HepG2 (cell line): ENCODE data around the gene PTCH1. TPM values are rescaled to one million over a fixed set of nuclear protein-coding genes. Genes with fewer than 3 reads are reported as not detected.

Experiments used
- ATAC-seq: fragments of 200-7000 bp; cut with Tn5 transposase; 3 replicates; pipeline ENCODE4 v1.9.1; 2020; ENCODE audit warnings: mild to moderate bottlenecking, moderate library complexity
- BruUV-seq: library from RNA; stranded (reverse); fragments of 400-500 nt; replicated peaks from 2 replicates; lab custom pipeline; 2021; lab: Mats Ljungman, UMichigan
- CTCF ChIA-PET: fragments of 300-600 bp; formaldehyde crosslinking; extraction: SDS; loops from one replicate; lab custom pipeline; 2021; ENCODE audit warnings: low total read pairs, inconsistent platforms, low intra/inter-chr PET ratio; lab: Yijun Ruan, JAX
- POLR2A ChIA-PET: fragments of 350-600 bp; sonication (Branson Sonifier 250); formaldehyde crosslinking; loops from one replicate; lab custom pipeline; 2020; ENCODE audit warnings: antibody characterized with exemption, inconsistent platforms; lab: Yijun Ruan, JAX
- DNase-seq: peaks from one replicate; pipeline ENCODE4 v3.0.0-alpha.2; 2015; ENCODE audit warnings: low spot score
- FAIRE-seq: peaks from 3 replicates; lab custom pipeline; 2011; peaks lifted over from hg19 to GRCh38; lab: Jason Lieb, UNC
- H2AFZ ChIP-seq: one replicate; pipeline ENCODE4 v1.6.1; 2011; ENCODE audit warnings: low read length, inconsistent platforms
- H3K27ac ChIP-seq: fragments of 300-600 bp; 3 replicates; pipeline ENCODE4 v1.8.0; 2011; ENCODE audit warnings: mixed run types, mild to moderate bottlenecking, mixed read lengths, low read length, inconsistent platforms; ENCODE audit not compliant: insufficient read depth; ENCODE audit errors: extremely low read length
- H3K27me3 ChIP-seq, 2 experiments: fragments of 200-600 bp in 1 of 2; 2 replicates in 1 of 2; 3 replicates in 1 of 2; pipeline versions ENCODE4 v1.6.0 to v1.8.0; 2011; ENCODE audit warnings: low read length in 2 of 2, mild to moderate bottlenecking in 2 of 2, moderate library complexity in 2 of 2, inconsistent platforms in 1 of 2; ENCODE audit not compliant: insufficient read depth in 2 of 2, control insufficient read depth in 1 of 2
- H3K36me3 ChIP-seq, 2 experiments: fragments of 200-600 bp in 1 of 2; replicated peaks in 1 of 2; 2 replicates in 1 of 2; 3 replicates in 1 of 2; pipeline versions ENCODE4 v1.5.1 to v1.8.0; 2011; ENCODE audit warnings: low read length in 2 of 2, inconsistent platforms in 1 of 2; ENCODE audit not compliant: insufficient read depth in 2 of 2, control insufficient read depth in 1 of 2
- H3K4me1 ChIP-seq: 2 replicates; pipeline ENCODE4 v1.5.1; 2012; ENCODE audit warnings: low read length, inconsistent platforms; ENCODE audit not compliant: insufficient read depth
- H3K4me2 ChIP-seq: 2 replicates; pipeline ENCODE4 v1.6.0; 2011; ENCODE audit warnings: low read depth, low read length, inconsistent platforms
- H3K4me3 ChIP-seq, 3 experiments: fragments of 200-600 bp in 1 of 3; sonication (generic), shearing (Covaris generic) in 1 of 3; replicated peaks in 1 of 3; 2 replicates each; pipeline ENCODE4 v1.5.1; 2011 to 2016; ENCODE audit warnings: low read length in 3 of 3, inconsistent platforms in 2 of 3, low read depth in 2 of 3, mild to moderate bottlenecking in 2 of 3, control low read depth in 1 of 3, mixed read lengths in 1 of 3; ENCODE audit not compliant: insufficient read depth in 1 of 3
- H3K79me2 ChIP-seq: one replicate; pipeline ENCODE4 v1.6.1; 2011; ENCODE audit warnings: low read length, inconsistent platforms; ENCODE audit not compliant: insufficient read depth
- H3K9ac ChIP-seq: 2 replicates; pipeline ENCODE4 v1.6.0; 2011; ENCODE audit warnings: mild to moderate bottlenecking, low read depth, low read length, inconsistent platforms; ENCODE audit not compliant: insufficient read depth
- H3K9me3 ChIP-seq: 2 replicates; pipeline ENCODE4 v1.5.1; 2012; ENCODE audit warnings: mild to moderate bottlenecking, low read length
- H4K20me1 ChIP-seq: 2 replicates; pipeline ENCODE4 v1.6.0; 2011; ENCODE audit warnings: inconsistent platforms, mild to moderate bottlenecking, low read length, moderate library complexity; ENCODE audit not compliant: insufficient read depth
- ARNT ChIP-seq: fragments of 450-650 bp; IDR thresholded peaks from 2 replicates; pipeline ENCODE4 v1.6.1; 2017
- CEBPB ChIP-seq: IDR thresholded peaks from 2 replicates; pipeline ENCODE4 v1.6.1; 2011; ENCODE audit warnings: low read depth, low read length, improper control_type of control experiment, borderline replicate concordance
- GABPB1 ChIP-seq: IDR thresholded peaks from 2 replicates; pipeline ENCODE4 v1.6.1; 2016; ENCODE audit warnings: mild to moderate bottlenecking, missing genetic modification reagents, moderate library complexity, missing compliant biosample characterization
- KDM3A ChIP-seq: IDR thresholded peaks from 2 replicates; pipeline ENCODE4 v1.6.1; 2018; ENCODE audit warnings: low read depth, missing compliant biosample characterization
- ONECUT2 ChIP-seq: sonication (generic); formaldehyde crosslinking; IDR thresholded peaks from 2 replicates; pipeline ENCODE4 v1.4.0; 2020; ENCODE audit warnings: missing genetic modification reagents
- POLR2AphosphoS5 ChIP-seq: IDR thresholded peaks from 2 replicates; pipeline ENCODE4 v1.6.1; 2012; ENCODE audit warnings: low read depth, low read length
- RFXANK ChIP-seq: IDR thresholded peaks from 2 replicates; pipeline ENCODE4 v1.6.1; 2016
- RXRA ChIP-seq: sonication (generic); formaldehyde crosslinking; IDR thresholded peaks from 2 replicates; pipeline ENCODE4 v1.5.1; 2020; ENCODE audit warnings: missing genetic modification reagents
- SNRNP70 ChIP-seq: fragments of 200-400 bp; formaldehyde crosslinking; IDR thresholded peaks from 2 replicates; pipeline ENCODE4 v1.6.1; 2017; ENCODE audit warnings: mild to moderate bottlenecking, low read depth, low read length, moderate library complexity
- ZFAT ChIP-seq: sonication (generic); formaldehyde crosslinking; conservative IDR thresholded peaks from 2 replicates; pipeline ENCODE4 v1.8.1; 2023; ENCODE audit warnings: missing genetic modification reagents, inconsistent platforms
- ZFP1 ChIP-seq: IDR thresholded peaks from 2 replicates; pipeline ENCODE4 v1.6.1; 2016
- ZNF205 ChIP-seq: IDR thresholded peaks from 2 replicates; pipeline ENCODE4 v1.6.1; 2018; ENCODE audit warnings: missing biosample characterization, missing genetic modification reagents
- ZNF3 ChIP-seq: IDR thresholded peaks from 2 replicates; pipeline ENCODE4 v1.7.0; 2017; ENCODE audit warnings: inconsistent platforms
- ZNF331 ChIP-seq: sonication (generic); formaldehyde crosslinking; IDR thresholded peaks from 2 replicates; pipeline ENCODE4 v1.4.0; 2020; ENCODE audit warnings: missing genetic modification reagents
- ZNF775 ChIP-seq: sonication (generic); formaldehyde crosslinking; IDR thresholded peaks from 2 replicates; pipeline ENCODE4 v1.4.0; 2020; ENCODE audit warnings: missing genetic modification reagents, mild to moderate bottlenecking, moderate library complexity, borderline replicate concordance
- ZSCAN30 ChIP-seq: sonication (generic); formaldehyde crosslinking; IDR thresholded peaks from 2 replicates; pipeline ENCODE4 v1.5.0; 2020; ENCODE audit warnings: mild to moderate bottlenecking, missing genetic modification reagents
- WGBS: methylation state at CpG from one replicate; pipeline ENCODE4 v1.1.6; 2017; ENCODE audit warnings: low lambda C conversion rate; 5-methylcytosine and 5-hydroxymethylcytosine counted together
- in situ Hi-C: cut with HindIII; loops from 2 replicates; pipeline ENCODE4 v1.10.0; 2017; ENCODE audit warnings: low pct_unique_long_range_greater_than_20kb; ENCODE audit not compliant: extremely low pct_ligation_motif_present
- intact Hi-C: fragments of 100-400 bp; cut with micrococcal nuclease; formaldehyde crosslinking; loops from one replicate; pipeline ENCODE4 v1.10.0; 2022; ENCODE audit not compliant: unreplicated experiment
- polyA plus RNA-seq, 8 experiments: library from polyadenylated mRNA; depleted of rRNA in 3 of 8; stranded (reverse) in 7 of 8; unstranded in 1 of 8; fragments of >200 nt; fragmentation: Illumina TruSeq in 4 of 8; extraction: Trizol in 4 of 8; gene quantifications; 2 replicates each; pipeline versions ENCODE4 v1.2.1 to v1.2.3, GENCODE V29; 2011 to 2016; ENCODE audit warnings: low read depth in 4 of 8, missing spikeins in 1 of 8, mixed read lengths in 1 of 8; ENCODE audit not compliant: insufficient read depth in 1 of 8
- total RNA-seq, 5 experiments: library from RNA; depleted of rRNA; stranded (reverse); fragments of >200 nt; fragmentation: Illumina TruSeq; extraction: Trizol; gene quantifications; 2 replicates each; pipeline ENCODE4 v1.2.3, GENCODE V29; 2016; ENCODE audit warnings: low read depth in 1 of 5
- TF ChIP-seq, protein P1 (sequence below): IDR thresholded peaks from 2 replicates; pipeline ENCODE4 v1.6.1; 2016; ENCODE audit warnings: low read depth, borderline replicate concordance
- TF ChIP-seq, protein P2 (sequence below): sonication (generic); formaldehyde crosslinking; IDR thresholded peaks from 2 replicates; pipeline ENCODE4 v1.5.0; 2020; ENCODE audit warnings: mild to moderate bottlenecking, missing genetic modification reagents, borderline replicate concordance

The PTCH1 gene
- total and polyA plus RNA-seq, 2 of the 13 experiments (the other 11 are each of a cell fraction or from before 2014, with no cell fraction given) = 2.8 to 3.9 TPM

DNA sequence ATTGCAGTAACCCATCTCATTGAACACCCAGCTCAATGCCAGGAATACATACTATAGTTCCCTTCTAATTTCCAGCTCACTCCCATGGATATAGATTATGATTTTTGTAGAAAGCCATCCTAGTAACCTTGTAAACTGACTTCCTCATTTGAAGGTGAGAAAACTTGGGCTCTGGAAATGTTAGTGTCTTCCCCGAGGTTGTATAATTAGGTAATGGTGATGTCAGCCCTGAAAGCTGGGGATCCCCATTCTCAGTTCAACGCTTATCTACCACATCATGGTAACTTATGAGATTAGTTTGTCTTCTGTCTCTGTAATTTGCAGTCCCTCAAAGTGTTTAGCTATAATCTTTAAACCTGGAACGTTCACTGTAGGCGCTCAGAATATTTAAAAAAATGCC lies 34.6 kb upstream of the PTCH1 start (continued):
- TF ChIP-seq ZNF775 (CRISPR knock-in tag) (no peak), RFXANK (CRISPR knock-in tag) (no peak)
- TF ChIP-seq, protein P1, sequence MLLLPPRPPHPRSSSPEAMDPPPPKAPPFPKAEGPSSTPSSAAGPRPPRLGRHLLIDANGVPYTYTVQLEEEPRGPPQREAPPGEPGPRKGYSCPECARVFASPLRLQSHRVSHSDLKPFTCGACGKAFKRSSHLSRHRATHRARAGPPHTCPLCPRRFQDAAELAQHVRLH (CRISPR knock-in tag) = no peak
- TF ChIP-seq, all 625 proteins: peak for 0

DNA sequence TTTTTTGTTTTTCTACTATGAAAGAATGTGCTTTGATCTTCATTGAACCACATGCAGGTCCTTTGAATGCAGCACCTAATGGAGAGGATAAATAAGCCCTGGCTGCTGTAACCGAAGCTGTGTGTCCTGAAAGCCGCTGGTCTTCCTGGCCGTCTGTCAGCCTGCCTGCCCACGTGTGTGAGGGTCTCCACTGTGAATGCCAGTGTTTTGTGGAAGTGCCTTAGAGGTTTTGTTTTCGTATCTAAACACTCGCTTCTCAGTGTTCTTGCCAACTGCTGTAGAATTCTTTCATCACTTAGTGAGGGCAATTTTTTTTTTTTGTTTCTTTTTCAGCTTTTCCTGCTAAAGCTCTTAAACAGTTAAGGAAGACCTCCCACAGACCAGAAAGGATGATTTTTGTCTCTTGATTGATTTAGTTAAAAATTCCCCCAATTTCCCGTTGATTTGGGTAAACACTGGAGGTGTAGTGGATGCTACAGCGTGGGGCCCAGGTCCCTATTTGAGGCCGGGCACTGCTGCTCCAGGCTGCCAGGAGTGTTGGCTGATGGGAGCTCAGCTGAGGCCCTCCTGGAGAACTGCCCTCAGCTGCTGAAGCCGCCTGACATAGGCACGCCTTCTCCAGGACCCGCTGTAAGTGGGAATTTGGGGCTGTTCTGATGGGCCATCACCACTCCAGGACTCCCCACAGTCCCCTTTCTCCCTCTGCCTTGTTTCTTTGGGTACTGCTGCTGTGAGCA lies 29.2 kb upstream of the PTCH1 start:
- Histone ChIP-seq H3K4me3 (no peak overlapping the region), H3K27me3 (peaks cover 0 to 29% of the 10 kb centered on the region in 2 experiments; a peak in 4 of 5 replicates), H3K4me2 (no peak overlapping the region; the same call in 1 of the 2 replicates), H3K36me3 (no peaks in the 10 kb centered on the region), H4K20me1 (no peaks in the 10 kb centered on the region), H3K9me3 (no peaks in the 10 kb centered on the region), H3K79me2 (no peaks in the 10 kb centered on the region), H3K27ac (no peak overlapping the region), H3K9ac (no peak overlapping the region), H3K4me1 (no peaks in the 10 kb centered on the region), H2AFZ (no peak overlapping the region)
- DNase-seq (no peak), FAIRE-seq (no peak), ATAC-seq (no peak)
- POLR2A ChIA-PET = no interaction called here
- CTCF ChIA-PET = no interaction called here
- in situ Hi-C loops (no loop called here), intact Hi-C loops (no loop called here)
- BruUV-seq = no TSS peak
- WGBS = 11% methylated on average over 9 of the region's 12 CpGs
- TF ChIP-seq ZNF331 (CRISPR knock-in tag) = no peak
- TF ChIP-seq, protein P2, sequence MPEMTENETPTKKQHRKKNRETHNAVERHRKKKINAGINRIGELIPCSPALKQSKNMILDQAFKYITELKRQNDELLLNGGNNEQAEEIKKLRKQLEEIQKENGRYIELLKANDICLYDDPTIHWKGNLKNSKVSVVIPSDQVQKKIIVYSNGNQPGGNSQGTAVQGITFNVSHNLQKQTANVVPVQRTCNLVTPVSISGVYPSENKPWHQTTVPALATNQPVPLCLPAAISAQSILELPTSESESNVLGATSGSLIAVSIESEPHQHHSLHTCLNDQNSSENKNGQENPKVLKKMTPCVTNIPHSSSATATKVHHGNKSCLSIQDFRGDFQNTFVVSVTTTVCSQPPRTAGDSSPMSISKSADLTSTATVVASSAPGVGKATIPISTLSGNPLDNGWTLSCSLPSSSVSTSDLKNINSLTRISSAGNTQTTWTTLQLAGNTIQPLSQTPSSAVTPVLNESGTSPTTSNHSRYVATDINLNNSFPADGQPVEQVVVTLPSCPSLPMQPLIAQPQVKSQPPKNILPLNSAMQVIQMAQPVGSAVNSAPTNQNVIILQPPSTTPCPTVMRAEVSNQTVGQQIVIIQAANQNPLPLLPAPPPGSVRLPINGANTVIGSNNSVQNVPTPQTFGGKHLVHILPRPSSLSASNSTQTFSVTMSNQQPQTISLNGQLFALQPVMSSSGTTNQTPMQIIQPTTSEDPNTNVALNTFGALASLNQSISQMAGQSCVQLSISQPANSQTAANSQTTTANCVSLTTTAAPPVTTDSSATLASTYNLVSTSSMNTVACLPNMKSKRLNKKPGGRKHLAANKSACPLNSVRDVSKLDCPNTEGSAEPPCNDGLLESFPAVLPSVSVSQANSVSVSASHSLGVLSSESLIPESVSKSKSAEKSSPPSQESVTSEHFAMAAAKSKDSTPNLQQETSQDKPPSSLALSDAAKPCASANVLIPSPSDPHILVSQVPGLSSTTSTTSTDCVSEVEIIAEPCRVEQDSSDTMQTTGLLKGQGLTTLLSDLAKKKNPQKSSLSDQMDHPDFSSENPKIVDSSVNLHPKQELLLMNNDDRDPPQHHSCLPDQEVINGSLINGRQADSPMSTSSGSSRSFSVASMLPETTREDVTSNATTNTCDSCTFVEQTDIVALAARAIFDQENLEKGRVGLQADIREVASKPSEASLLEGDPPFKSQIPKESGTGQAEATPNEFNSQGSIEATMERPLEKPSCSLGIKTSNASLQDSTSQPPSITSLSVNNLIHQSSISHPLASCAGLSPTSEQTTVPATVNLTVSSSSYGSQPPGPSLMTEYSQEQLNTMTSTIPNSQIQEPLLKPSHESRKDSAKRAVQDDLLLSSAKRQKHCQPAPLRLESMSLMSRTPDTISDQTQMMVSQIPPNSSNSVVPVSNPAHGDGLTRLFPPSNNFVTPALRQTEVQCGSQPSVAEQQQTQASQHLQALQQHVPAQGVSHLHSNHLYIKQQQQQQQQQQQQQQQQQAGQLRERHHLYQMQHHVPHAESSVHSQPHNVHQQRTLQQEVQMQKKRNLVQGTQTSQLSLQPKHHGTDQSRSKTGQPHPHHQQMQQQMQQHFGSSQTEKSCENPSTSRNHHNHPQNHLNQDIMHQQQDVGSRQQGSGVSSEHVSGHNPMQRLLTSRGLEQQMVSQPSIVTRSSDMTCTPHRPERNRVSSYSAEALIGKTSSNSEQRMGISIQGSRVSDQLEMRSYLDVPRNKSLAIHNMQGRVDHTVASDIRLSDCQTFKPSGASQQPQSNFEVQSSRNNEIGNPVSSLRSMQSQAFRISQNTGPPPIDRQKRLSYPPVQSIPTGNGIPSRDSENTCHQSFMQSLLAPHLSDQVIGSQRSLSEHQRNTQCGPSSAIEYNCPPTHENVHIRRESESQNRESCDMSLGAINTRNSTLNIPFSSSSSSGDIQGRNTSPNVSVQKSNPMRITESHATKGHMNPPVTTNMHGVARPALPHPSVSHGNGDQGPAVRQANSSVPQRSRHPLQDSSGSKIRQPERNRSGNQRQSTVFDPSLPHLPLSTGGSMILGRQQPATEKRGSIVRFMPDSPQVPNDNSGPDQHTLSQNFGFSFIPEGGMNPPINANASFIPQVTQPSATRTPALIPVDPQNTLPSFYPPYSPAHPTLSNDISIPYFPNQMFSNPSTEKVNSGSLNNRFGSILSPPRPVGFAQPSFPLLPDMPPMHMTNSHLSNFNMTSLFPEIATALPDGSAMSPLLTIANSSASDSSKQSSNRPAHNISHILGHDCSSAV (CRISPR knock-in tag) = no peak
- no peak for TF ChIP-seq SNRNP70
- TF ChIP-seq ZNF205 (CRISPR knock-in tag) = no peak
- no peak for TF ChIP-seq ONECUT2 (CRISPR knock-in tag)
- TF ChIP-seq ZFAT (CRISPR knock-in tag) = no peak
- TF ChIP-seq ZNF3 (CRISPR knock-in tag) = no peak
- no peak for TF ChIP-seq GABPB1
- TF ChIP-seq RXRA = no peak
- TF ChIP-seq ARNT = no peak
- TF ChIP-seq CEBPB = no peak
- TF ChIP-seq KDM3A (CRISPR knock-in tag) = no peak
- no peak for TF ChIP-seq ZFP1 (CRISPR knock-in tag)
- TF ChIP-seq ZSCAN30 (CRISPR knock-in tag) = no peak
- TF ChIP-seq POLR2AphosphoS5 = no peak
